ENCODE measurements around the gene OR4D2. TPM values are rescaled to one million over a fixed set of nuclear protein-coding genes. Genes with fewer than 3 reads are reported as not detected.
"Not testable (repeated sequence)": the region's sequence is repeated elsewhere in the genome, so short reads cannot be mapped to it uniquely, and the experiment has no call there.

The OR4D2 gene
- total RNA-seq, 1 donor, result not detected

DNA sequence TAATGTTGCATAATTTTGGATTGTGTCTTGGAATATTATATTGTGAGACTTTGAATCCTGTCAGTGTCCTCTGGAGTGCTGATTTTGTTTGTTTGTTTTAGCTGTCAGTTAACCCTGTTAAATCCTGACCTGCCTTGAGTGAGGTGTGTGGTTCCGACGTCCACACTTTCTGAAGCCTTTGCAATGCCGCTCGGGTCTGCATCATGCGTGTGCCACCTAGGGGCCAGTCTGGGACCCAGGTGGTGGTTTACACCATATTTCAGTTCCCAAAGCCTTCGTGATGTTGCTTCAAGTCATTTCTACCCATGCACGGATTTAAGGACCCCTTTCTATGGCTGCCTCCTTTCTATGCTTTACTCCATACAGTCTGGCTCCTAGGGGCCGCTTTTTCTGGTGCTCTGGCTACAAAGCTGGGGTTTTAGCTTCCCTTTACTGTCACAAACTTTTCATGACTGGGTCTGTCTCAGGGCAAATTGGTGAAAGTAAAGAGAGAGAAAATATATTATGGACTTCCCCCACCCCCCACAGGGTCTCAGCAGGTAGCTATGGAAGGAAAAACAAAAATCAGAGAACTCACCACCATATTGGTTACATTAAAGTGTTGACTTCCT, 30.0 kb upstream of the OR4D2 start:
- DNase-seq (ENCODE audit: low read depth), result peak; percentile 1
- TF ChIP-seq CTCF (IDR thresholded peaks at IDR 0.05; ENCODE audit: insufficient read depth, low read depth, low read length), result peak; percentile 30
- no peak overlapping the region for H3K4me3 ChIP-seq (ENCODE audit: low read depth, low read length)

- no peak overlapping the region for H3K4me3 ChIP-seq (ENCODE audit: low read depth, low read length)
- no peak for TF ChIP-seq CTCF (IDR thresholded peaks at IDR 0.05; ENCODE audit: insufficient read depth, low read depth, low read length)
- DNase-seq (ENCODE audit: low read depth), result no peak
Measured at GRCh38 chr17:58141505-58141904, 25.3 kb upstream of the OR4D2 start.

- not testable (repeated sequence) for H3K4me3 ChIP-seq (ENCODE audit: low read depth, low read length); DNase-seq (ENCODE audit: low read depth)
Measured at GRCh38 chr17:58143335-58143734, 23.4 kb upstream of the OR4D2 start.

DNA sequence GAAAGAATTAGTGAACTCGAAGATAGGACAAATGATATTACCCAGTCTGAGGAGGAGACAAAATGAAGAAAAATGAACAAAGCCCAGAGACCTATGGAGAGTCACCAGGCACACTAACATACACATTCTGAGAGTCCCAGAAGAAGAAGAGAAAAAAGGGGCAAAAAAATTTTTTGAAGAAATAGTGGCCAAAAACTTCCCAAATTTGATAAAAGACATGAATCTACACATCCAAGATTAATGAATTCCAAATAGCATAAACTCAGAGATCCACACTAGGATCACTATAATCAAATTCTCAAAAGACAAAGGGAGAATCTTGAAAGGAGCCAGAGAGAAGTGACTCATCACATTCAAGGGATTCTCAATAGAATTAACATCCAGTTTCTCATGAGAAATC, 22.0 kb upstream of the OR4D2 start:
- TF ChIP-seq CTCF (IDR thresholded peaks at IDR 0.05; ENCODE audit: insufficient read depth, low read depth, low read length), result no peak
- no peak for DNase-seq (ENCODE audit: low read depth)
- H3K4me3 ChIP-seq (ENCODE audit: low read depth, low read length), result no peak overlapping the region

- TF ChIP-seq CTCF (IDR thresholded peaks at IDR 0.05; ENCODE audit: insufficient read depth, low read depth, low read length), result no peak
- no peak within 1 kb of the TSS for H3K4me3 ChIP-seq (ENCODE audit: low read depth, low read length)
- no peak for DNase-seq (ENCODE audit: low read depth)
Measured at GRCh38 chr17:58147930-58148434, 18.8 kb upstream of the OR4D2 start, which contains the start of gene OR4D1. Gene OR4D1, plus strand, starts transcription at chr17:58148384. Its CDS starts 6,770 bp downstream, at chr17:58155154.

DNA sequence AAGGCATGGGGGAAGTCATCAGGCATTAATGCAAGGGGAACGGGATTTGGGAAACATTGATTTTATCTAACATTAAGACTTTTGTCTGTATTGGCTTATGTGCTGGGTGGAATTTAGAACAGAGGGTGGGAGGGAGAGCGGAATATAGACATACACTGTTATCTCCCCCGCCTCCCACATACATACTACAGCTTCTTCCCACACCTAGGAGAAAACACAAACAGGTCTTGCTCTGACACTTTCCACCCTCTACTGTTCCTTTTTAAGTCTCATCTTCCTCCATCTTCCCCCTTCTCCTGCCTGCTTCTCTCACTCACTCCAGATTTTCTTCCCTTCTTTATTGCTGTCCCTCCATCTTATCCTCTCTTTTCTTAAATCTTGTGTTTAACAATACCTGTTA, 18.2 kb upstream of the OR4D2 start:
- no peak for DNase-seq (ENCODE audit: low read depth)
- no peak for TF ChIP-seq CTCF (IDR thresholded peaks at IDR 0.05; ENCODE audit: insufficient read depth, low read depth, low read length)
- H3K4me3 ChIP-seq (ENCODE audit: low read depth, low read length), result no peak overlapping the region

- no peak for TF ChIP-seq CTCF (IDR thresholded peaks at IDR 0.05; ENCODE audit: insufficient read depth, low read depth, low read length)
- no peak for DNase-seq (ENCODE audit: low read depth)
- H3K4me3 ChIP-seq (ENCODE audit: low read depth, low read length), result no peak overlapping the region
Measured at GRCh38 chr17:58150394-58150793, 16.4 kb upstream of the OR4D2 start.
